Mesothelial cell of epicardium (in vitro differentiated cells): Measurements from ENCODE around the gene TCEANC2. TPM values are rescaled to one million over a fixed set of nuclear protein-coding genes. Genes with fewer than 3 reads are reported as not detected.

Experiments used
- DNase-seq, 2 experiments: peaks; one replicate each; pipeline ENCODE4 v3.0.0; 2021; ENCODE audit warnings: low spot score in 2 of 2; ENCODE audit not compliant: unreplicated experiment in 2 of 2
- H3K27ac Mint-ChIP-seq: 2 replicates; pipeline ENCODE4 v1.8.0; 2021; ENCODE audit warnings: mixed read lengths
- H3K27me3 Mint-ChIP-seq: 2 replicates; pipeline ENCODE4 v1.8.0; 2021; ENCODE audit warnings: low read depth, mixed read lengths
- H3K36me3 Mint-ChIP-seq: 2 replicates; pipeline ENCODE4 v1.8.0; 2021; ENCODE audit warnings: mixed read lengths
- H3K4me1 Mint-ChIP-seq: 2 replicates; pipeline ENCODE4 v1.8.0; 2021; ENCODE audit warnings: mixed read lengths
- H3K4me3 Mint-ChIP-seq: 2 replicates; pipeline ENCODE4 v1.8.0; 2021; ENCODE audit warnings: mild to moderate bottlenecking, moderate library complexity, mixed read lengths
- H3K9me3 Mint-ChIP-seq: 2 replicates; pipeline ENCODE4 v1.8.0; 2021; ENCODE audit warnings: mixed read lengths
- total RNA-seq: library from RNA; stranded (reverse); gene quantifications from 3 replicates; pipeline ENCODE4 v1.2.1, GENCODE V29; 2021
- TF ChIP-seq, protein P1 (sequence below): fragments of 200-600 bp; sonication (generic); IDR thresholded peaks from one replicate; pipeline ENCODE4 v1.5.0; 2021; ENCODE audit warnings: antibody characterized with exemption; ENCODE audit not compliant: unreplicated experiment

TCEANC2 gene
- total RNA-seq, 1 donor from 2014 or later = 7.8 TPM

DNA sequence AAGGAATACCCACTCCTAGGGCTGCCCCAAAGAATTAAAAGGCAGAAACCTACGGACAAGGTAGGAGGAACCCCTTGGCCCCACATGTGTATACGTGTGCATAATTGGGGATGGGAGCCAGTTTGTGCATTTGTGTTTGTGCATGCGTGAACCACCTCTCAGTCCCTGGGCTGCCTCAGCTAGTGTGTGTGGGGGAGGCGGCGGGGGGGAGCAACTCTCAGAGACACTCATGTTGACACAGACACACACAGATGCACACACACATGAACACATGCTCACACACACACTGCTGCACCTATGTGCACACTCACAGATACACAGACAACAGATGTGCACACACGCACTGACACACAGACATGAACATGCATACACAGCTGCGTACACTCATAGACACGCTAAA, 40.5 kb upstream of the TCEANC2 start:
- H3K36me3 Mint-ChIP-seq = no peaks in the 10 kb centered on the region
- peaks cover 9% of the 10 kb centered on the region for H3K4me1 Mint-ChIP-seq
- TF ChIP-seq, protein P1, sequence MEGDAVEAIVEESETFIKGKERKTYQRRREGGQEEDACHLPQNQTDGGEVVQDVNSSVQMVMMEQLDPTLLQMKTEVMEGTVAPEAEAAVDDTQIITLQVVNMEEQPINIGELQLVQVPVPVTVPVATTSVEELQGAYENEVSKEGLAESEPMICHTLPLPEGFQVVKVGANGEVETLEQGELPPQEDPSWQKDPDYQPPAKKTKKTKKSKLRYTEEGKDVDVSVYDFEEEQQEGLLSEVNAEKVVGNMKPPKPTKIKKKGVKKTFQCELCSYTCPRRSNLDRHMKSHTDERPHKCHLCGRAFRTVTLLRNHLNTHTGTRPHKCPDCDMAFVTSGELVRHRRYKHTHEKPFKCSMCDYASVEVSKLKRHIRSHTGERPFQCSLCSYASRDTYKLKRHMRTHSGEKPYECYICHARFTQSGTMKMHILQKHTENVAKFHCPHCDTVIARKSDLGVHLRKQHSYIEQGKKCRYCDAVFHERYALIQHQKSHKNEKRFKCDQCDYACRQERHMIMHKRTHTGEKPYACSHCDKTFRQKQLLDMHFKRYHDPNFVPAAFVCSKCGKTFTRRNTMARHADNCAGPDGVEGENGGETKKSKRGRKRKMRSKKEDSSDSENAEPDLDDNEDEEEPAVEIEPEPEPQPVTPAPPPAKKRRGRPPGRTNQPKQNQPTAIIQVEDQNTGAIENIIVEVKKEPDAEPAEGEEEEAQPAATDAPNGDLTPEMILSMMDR = no peak
- no peak for DNase-seq
- H3K27me3 Mint-ChIP-seq = peaks cover 11% of the 10 kb centered on the region
- H3K27ac Mint-ChIP-seq = no peak overlapping the region
- H3K4me3 Mint-ChIP-seq = no peak overlapping the region
- no peaks in the 10 kb centered on the region for H3K9me3 Mint-ChIP-seq

DNA sequence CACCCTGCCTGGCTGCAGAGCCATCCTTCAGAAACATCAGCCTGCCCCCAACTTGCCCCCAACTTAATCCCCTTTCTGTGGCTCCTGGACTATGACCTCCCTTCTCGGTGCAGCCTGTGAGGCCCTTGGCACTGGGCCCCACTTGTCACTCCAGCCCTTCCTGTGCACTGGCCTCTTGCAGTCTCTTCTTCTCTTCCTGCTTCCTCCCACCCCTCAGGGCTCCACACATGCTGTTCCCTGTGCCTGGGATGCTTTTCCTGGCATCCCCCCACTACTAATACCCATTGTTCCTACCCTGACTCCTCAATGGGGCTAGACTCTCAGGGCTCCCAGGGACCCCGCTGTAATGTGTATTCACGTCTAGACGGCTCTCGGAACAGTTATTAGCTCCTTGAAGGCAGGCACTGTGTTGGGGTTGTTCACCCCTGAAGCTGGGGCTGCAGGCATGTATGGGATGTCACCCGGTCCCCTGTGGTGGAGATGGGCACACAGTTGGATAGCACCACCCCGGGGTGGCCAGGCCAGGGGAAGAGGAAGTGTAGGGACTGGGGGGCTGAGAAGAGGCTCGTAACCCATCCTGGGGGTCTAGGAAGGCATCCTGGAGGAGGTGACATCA, 39.9 kb upstream of the TCEANC2 start:
- TF ChIP-seq, protein P1 = no peak
- Mint-ChIP-seq H3K36me3 (no peaks in the 10 kb centered on the region), H3K27me3 (peaks cover 11% of the 10 kb centered on the region), H3K4me3 (no peak overlapping the region), H3K4me1 (peaks cover 9% of the 10 kb centered on the region), H3K9me3 (no peaks in the 10 kb centered on the region), H3K27ac (no peak overlapping the region)
- no peak for DNase-seq

DNA sequence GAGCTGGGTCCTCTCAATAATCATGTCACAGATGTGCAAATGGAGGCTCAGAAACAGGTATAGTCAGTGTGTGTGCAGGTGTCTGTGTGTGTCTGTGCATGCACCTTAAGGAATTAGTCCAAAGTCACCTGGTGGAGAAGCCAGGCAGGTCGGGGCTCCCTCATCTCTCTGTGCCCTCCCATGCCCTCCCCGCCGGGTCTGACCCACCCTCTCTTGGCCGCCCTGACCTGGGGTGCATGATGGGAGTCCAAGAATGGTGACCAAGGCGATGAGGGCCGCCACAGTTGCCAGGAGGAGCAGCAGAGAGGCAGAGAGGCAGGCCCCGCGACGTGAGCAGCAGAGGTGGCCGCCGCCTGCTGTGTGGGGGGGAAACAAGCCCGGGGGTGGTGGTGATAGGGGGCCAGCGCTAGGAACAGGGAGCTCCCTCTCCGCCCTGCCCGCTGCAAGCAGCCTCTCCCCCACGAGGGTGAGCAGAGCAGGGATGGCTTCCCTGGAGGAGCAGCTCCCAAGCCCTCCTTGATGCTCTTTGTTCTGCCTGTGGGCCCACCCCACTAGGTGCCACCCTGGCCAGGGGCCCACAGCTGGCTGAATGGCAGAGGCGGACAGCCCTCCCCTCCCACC, 39.3 kb upstream of the TCEANC2 start:
- no peak for DNase-seq
- TF ChIP-seq, protein P1 = no peak
- no peaks in the 10 kb centered on the region for H3K9me3 Mint-ChIP-seq
- no peak overlapping the region for H3K4me3 Mint-ChIP-seq
- H3K27ac Mint-ChIP-seq = no peak overlapping the region
- H3K4me1 Mint-ChIP-seq = peaks cover 9% of the 10 kb centered on the region
- H3K36me3 Mint-ChIP-seq = no peaks in the 10 kb centered on the region
- peaks cover 14% of the 10 kb centered on the region for H3K27me3 Mint-ChIP-seq

DNA sequence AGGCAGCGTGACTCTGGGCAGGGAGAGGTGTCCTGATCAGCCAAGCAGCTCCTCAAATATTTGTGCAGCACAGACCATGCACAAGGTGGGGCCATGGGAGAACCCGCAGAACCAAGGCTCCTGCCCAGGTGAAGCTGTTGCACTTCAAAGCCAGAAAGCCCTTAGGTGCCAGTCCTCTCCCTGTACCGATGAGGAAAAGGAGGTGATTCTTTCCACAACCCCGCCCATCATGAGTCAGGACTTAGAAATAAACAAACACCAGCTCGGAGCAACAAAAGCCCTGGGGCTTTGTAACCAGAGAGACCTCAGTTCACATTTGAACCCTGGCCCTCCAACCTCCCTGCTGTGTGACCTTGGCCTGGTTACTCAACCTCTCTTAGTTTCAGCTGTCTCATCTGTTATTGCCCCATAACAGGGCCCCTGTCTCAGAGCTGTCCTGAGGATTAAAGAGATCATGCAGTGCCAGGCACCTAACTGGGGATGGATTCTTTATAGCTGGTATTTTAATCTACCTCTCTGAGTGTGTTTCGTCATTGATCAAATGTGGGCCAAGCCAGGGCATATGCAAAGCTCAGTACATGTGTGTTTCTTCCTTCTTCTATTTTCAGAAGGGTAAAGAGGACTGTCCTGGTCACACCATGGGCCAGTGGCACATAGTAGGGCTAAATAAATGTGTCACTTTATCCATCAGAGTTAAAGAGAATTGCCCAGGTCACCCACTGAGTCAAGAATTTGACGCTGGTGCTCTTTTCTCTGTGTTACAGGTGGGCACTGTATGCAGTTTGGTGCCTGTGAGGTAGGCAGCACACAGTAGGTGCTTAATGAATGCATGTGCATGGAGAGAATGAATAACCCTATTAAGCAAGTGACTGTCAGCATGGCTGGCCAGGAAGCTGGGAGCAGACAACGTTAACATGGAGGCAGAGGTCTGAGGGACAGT, 36.8 kb upstream of the TCEANC2 start:
- Mint-ChIP-seq H3K9me3 (no peaks in the 10 kb centered on the region), H3K4me1 (peaks cover 9% of the 10 kb centered on the region), H3K27ac (no peak overlapping the region), H3K36me3 (no peaks in the 10 kb centered on the region), H3K27me3 (peaks cover 9% of the 10 kb centered on the region), H3K4me3 (no peak overlapping the region)
- DNase-seq = no peak
- TF ChIP-seq, protein P1 = no peak

DNA sequence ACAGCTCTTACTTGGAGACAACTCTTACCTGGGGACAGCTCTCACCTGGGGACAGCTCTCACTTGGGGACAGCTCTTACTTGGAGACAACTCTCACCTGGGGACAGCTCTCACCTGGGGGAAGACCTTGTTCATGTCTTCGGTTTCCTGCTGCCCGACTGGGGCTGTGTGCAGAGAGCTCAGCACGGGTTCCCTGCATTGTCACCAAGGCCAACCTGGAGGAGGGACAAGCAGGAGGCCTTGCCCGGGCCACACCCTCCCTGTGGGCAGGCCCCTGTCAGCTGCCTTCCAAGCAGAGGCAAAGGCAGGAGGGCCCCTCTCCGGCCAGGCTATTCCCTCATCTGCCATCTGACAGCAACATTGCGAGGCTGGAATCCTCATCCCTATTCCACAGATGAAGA, 35.4 kb upstream of the TCEANC2 start, which contains the start of gene LDLRAD1:
Gene LDLRAD1, minus strand, starts transcription at position 208 of the 400 bp plus-strand sequence. Its CDS starts 74 bp downstream, at position 134.
- Mint-ChIP-seq H3K27me3 (peaks cover 6% of the 10 kb centered on the region), H3K36me3 (no peaks in the 10 kb centered on the region), H3K9me3 (no peaks in the 10 kb centered on the region), H3K4me3 (no peak within 1 kb of the TSS), H3K27ac (no peak within 1 kb of the TSS), H3K4me1 (peaks cover 9% of the 10 kb centered on the region)
- no peak for DNase-seq
- TF ChIP-seq, protein P1 = no peak
